GM10248 (cell line): ENCODE results near the gene NSMCE1.
A peak's percentile ranks its signal among the peaks of the same experiment; 100 is the strongest.

Experiments used
- CTCF ChIA-PET: fragments of 300-600 bp; sonication (Branson Sonifier 250); formaldehyde crosslinking; extraction: SDS; loops from one replicate; lab custom pipeline; 2021; ENCODE audit warnings: antibody characterized with exemption; lab: Yijun Ruan, JAX
- POLR2A ChIA-PET: fragments of 350-650 bp; sonication (Branson Sonifier 250); formaldehyde crosslinking; extraction: SDS; loops from one replicate; lab custom pipeline; 2020; ENCODE audit warnings: antibody characterized with exemption; lab: Yijun Ruan, JAX
- DNase-seq: peaks from one replicate; pipeline ENCODE4 v3.0.0; 2012; ENCODE audit errors: extremely low spot score
- TF ChIP-seq, protein P1 (sequence below): IDR thresholded peaks from 2 replicates; pipeline ENCODE4 v1.5.1; 2012; ENCODE audit warnings: mild to moderate bottlenecking, low read depth; ENCODE audit errors: extremely low read depth, missing control alignments, control extremely low read depth

Gene NSMCE1

GRCh38 chr16:27268376-27269299 is at the start of gene NSMCE1:
Gene NSMCE1 (minus strand): TSS chr16:27268772. CDS start chr16:27257570, 11,202 bp downstream.
- TF ChIP-seq, protein P1, sequence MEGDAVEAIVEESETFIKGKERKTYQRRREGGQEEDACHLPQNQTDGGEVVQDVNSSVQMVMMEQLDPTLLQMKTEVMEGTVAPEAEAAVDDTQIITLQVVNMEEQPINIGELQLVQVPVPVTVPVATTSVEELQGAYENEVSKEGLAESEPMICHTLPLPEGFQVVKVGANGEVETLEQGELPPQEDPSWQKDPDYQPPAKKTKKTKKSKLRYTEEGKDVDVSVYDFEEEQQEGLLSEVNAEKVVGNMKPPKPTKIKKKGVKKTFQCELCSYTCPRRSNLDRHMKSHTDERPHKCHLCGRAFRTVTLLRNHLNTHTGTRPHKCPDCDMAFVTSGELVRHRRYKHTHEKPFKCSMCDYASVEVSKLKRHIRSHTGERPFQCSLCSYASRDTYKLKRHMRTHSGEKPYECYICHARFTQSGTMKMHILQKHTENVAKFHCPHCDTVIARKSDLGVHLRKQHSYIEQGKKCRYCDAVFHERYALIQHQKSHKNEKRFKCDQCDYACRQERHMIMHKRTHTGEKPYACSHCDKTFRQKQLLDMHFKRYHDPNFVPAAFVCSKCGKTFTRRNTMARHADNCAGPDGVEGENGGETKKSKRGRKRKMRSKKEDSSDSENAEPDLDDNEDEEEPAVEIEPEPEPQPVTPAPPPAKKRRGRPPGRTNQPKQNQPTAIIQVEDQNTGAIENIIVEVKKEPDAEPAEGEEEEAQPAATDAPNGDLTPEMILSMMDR = no peak
- DNase-seq = peak; percentile 97
- ChIA-PET CTCF (interaction anchor here (0.9 to 7.2 kb wide), 7 partner anchors 14 to 50 kb away, joined by 3 to 44 read pairs (median 4); no protein-coding TSS in a partner anchor), POLR2A (interaction anchor here (0.6 kb wide), 1 partner anchor 10 kb away, joined by 6 read pairs; no protein-coding TSS in a partner anchor)

GRCh38 chr16:27317738-27318391 is 49.3 kb upstream of the NSMCE1 start:
- TF ChIP-seq, protein P1 = no peak
- POLR2A ChIA-PET = no interaction called here
- no peak for DNase-seq
- CTCF ChIA-PET = interaction anchor here (0.6 to 3.6 kb wide), 6 partner anchors 9 to 138 kb away, joined by 3 to 12 read pairs (median 4); partner anchors contain the start of gene NSMCE1

GRCh38 chr16:27317320-27317719 is 48.7 kb upstream of the NSMCE1 start:
- TF ChIP-seq, protein P1 = no peak
- ChIA-PET POLR2A (no interaction called here), CTCF (interaction anchor here (0.6 to 3.6 kb wide), 5 partner anchors 9 to 51 kb away, joined by 3 to 12 read pairs (median 4); partner anchors contain the start of gene NSMCE1)
- DNase-seq = no peak

GRCh38 chr16:27316038-27316680 is 47.6 kb upstream of the NSMCE1 start:
- POLR2A ChIA-PET = interaction anchor here (0.6 kb wide), 1 partner anchor 9 kb away, joined by 7 read pairs; no protein-coding TSS in a partner anchor
- CTCF ChIA-PET = interaction anchor here (0.8 to 2.1 kb wide), 4 partner anchors 22 to 89 kb away, joined by 3 to 7 read pairs (median 3); no protein-coding TSS in a partner anchor
- TF ChIP-seq, protein P1 = no peak
- no peak for DNase-seq

GRCh38 chr16:27315333-27316037 is 46.9 kb upstream of the NSMCE1 start:
- DNase-seq = no peak

More at GRCh38 chr16:27315333-27316037, 46.9 kb upstream of the NSMCE1 start:
- ChIA-PET POLR2A (interaction anchor here (0.6 kb wide), 1 partner anchor 8 kb away, joined by 7 read pairs; no protein-coding TSS in a partner anchor), CTCF (interaction anchor here (0.8 to 2.1 kb wide), 3 partner anchors 22 to 88 kb away, joined by 3 to 7 read pairs (median 3); no protein-coding TSS in a partner anchor)
- TF ChIP-seq, protein P1 = no peak
